ENCODE data around the gene GPR17. TPM values are rescaled to one million over a fixed set of nuclear protein-coding genes. Genes with fewer than 3 reads are reported as not detected.
A peak's percentile ranks its signal among the peaks of the same experiment; 100 is the strongest.

The GPR17 gene
- total and polyA plus RNA-seq, 11 donors, result 0.10 to 8.0 (median 0.26) TPM; not detected in 3

DNA sequence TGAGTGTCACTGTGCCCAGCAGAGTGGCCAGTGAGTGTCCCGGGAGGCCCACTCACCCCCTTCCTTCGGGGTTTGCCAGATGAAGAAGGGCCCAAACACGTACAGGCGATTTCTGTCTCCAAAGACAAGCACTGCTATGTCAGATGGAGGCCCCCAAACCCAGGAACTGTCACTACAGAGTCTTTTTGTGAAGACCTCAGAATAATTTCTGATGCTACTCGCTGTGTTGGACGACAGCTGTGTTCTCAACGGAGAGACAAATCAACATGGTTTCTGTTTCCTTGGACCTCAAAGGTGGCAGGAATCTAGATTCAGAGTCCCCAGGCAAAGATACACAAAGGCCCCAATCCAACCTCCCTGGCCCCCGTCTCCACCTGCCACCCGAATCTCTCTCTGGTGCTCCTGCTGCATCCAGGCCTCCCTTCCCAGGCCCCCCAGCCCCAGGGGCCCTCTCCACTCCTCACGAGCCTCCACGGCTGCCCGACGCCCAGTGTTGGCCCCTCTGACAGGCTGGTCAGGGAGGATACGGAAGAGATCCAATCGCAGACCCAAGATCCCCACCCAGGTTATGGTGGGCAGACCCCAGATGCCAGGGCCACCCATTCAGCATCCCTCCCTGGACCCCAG, 2.4 kb upstream of the GPR17 start:
- intact Hi-C loops (cut with DNase I), result loop anchor here in 1 of 10 donors (10.0 kb wide), 1 partner anchor 51 kb away; no protein-coding TSS in a partner anchor
- ATAC-seq (no peak), DNase-seq (peak in 1 of 5 donors; percentile 56)
- H3K9me3 ChIP-seq, result no peaks in the 10 kb centered on the region
- peaks cover 8 to 78% (median 59%) of the 10 kb centered on the region in 12 donors for H3K4me1 ChIP-seq
- peaks cover 0 to 60% (median 28%) of the 10 kb centered on the region in 9 donors for H3K36me3 ChIP-seq
- H3K27me3 ChIP-seq, result no peaks in the 10 kb centered on the region
- H3K4me3 ChIP-seq, result no peak overlapping the region
- TF ChIP-seq POLR2A (IDR thresholded peaks at IDR 0.05), result no peak
- TF ChIP-seq, protein P1, sequence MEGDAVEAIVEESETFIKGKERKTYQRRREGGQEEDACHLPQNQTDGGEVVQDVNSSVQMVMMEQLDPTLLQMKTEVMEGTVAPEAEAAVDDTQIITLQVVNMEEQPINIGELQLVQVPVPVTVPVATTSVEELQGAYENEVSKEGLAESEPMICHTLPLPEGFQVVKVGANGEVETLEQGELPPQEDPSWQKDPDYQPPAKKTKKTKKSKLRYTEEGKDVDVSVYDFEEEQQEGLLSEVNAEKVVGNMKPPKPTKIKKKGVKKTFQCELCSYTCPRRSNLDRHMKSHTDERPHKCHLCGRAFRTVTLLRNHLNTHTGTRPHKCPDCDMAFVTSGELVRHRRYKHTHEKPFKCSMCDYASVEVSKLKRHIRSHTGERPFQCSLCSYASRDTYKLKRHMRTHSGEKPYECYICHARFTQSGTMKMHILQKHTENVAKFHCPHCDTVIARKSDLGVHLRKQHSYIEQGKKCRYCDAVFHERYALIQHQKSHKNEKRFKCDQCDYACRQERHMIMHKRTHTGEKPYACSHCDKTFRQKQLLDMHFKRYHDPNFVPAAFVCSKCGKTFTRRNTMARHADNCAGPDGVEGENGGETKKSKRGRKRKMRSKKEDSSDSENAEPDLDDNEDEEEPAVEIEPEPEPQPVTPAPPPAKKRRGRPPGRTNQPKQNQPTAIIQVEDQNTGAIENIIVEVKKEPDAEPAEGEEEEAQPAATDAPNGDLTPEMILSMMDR (IDR thresholded peaks at IDR 0.05), result no peak
- WGBS, 4 donors, result 80 to 86% (median 82%) methylated on average over 14 to 15 of the region's 15 CpGs
- H3K27ac ChIP-seq, result peak overlapping the region in 11 of 12 donors; percentile 16 to 92 (median 74)

- Histone ChIP-seq H3K27me3 (no peaks in the 10 kb centered on the region), H3K9me3 (no peaks in the 10 kb centered on the region), H3K36me3 (peaks cover 0 to 52% (median 22%) of the 10 kb centered on the region in 9 donors), H3K4me1 (peaks cover 10 to 82% (median 63%) of the 10 kb centered on the region in 12 donors), H3K4me3 (no peak overlapping the region), H3K27ac (peak overlapping the region in 10 of 12 donors; percentile 29 to 92 (median 73))
- intact Hi-C loops (cut with DNase I), result loop anchor here in 5 of 10 donors (5.0 to 10.0 kb wide), 4 partner anchors 38 to 53 kb away; no protein-coding TSS in a partner anchor
- ATAC-seq (no peak), DNase-seq (peak in 2 of 5 donors; percentile 12 to 41)
- WGBS, 4 donors, result 73 to 87% (median 84%) methylated on average over 14 to 19 of the region's 19 CpGs
- TF ChIP-seq, protein P1 (IDR thresholded peaks at IDR 0.05), result peak in 5 of 12 donors; percentile 12 to 23 (median 15)
- TF ChIP-seq POLR2A (IDR thresholded peaks at IDR 0.05), result no peak
Measured at GRCh38 chr2:127644066-127645025, 1.6 kb upstream of the GPR17 start.

- DNase-seq (no peak), ATAC-seq (no peak)
- intact Hi-C loops (cut with DNase I), result loop anchor here in 5 of 10 donors (5.0 to 10.0 kb wide), 4 partner anchors 37 to 53 kb away; no protein-coding TSS in a partner anchor
- TF ChIP-seq POLR2A (IDR thresholded peaks at IDR 0.05), result no peak
- TF ChIP-seq, protein P1 (IDR thresholded peaks at IDR 0.05), result no peak
- no peaks in the 10 kb centered on the region for H3K9me3 ChIP-seq
- H3K36me3 ChIP-seq, result peaks cover 0 to 46% (median 22%) of the 10 kb centered on the region in 9 donors
- WGBS, 4 donors, result 71 to 90% (median 85%) methylated on average over 1 of the region's 1 CpG
- H3K27ac ChIP-seq, result peak overlapping the region in 6 of 12 donors; percentile 23 to 92 (median 65)
- no peak overlapping the region for H3K4me3 ChIP-seq
- H3K4me1 ChIP-seq, result peaks cover 13 to 85% (median 67%) of the 10 kb centered on the region in 12 donors
- H3K27me3 ChIP-seq, result no peaks in the 10 kb centered on the region
Measured at GRCh38 chr2:127645026-127645394, 943 bp upstream of the GPR17 start.

All from heart left ventricle (tissue), 16 donors.